IMR-90 (cell line): ENCODE results near the gene AKT3.

Experiments used
- BHLHE40 ChIP-seq: fragments of 150-350 bp; IDR thresholded peaks from 2 replicates; pipeline ENCODE4 v1.6.1; 2016; ENCODE audit warnings: mild to moderate bottlenecking, low read depth, low read length
- CEBPB ChIP-seq: IDR thresholded peaks from 2 replicates; pipeline ENCODE4 v1.6.1; 2012; ENCODE audit warnings: low read depth, low read length, improper control_type of control experiment
- CTCF ChIP-seq: conservative IDR thresholded peaks from 2 replicates; pipeline ENCODE4 v1.5.1; 2012; ENCODE audit warnings: mild to moderate bottlenecking, low read depth, low read length, improper control_type of control experiment
- ELK1 ChIP-seq: fragments of 150-350 bp; IDR thresholded peaks from 2 replicates; pipeline ENCODE4 v1.6.1; 2016; ENCODE audit warnings: low read depth, mild to moderate bottlenecking, low read length, moderate library complexity, borderline replicate concordance
- MAFK ChIP-seq: IDR thresholded peaks from 2 replicates; pipeline ENCODE4 v1.6.1; 2012; ENCODE audit warnings: low read depth, low read length, improper control_type of control experiment
- MAZ ChIP-seq: IDR thresholded peaks from 2 replicates; pipeline ENCODE4 v1.6.1; 2012; ENCODE audit warnings: low read depth, mild to moderate bottlenecking, low read length, improper control_type of control experiment, moderate library complexity, borderline replicate concordance
- MXI1 ChIP-seq: IDR thresholded peaks from 2 replicates; pipeline ENCODE4 v1.6.1; 2012; ENCODE audit warnings: low read depth, mild to moderate bottlenecking, low read length, moderate library complexity, borderline replicate concordance
- POLR2A ChIP-seq: IDR thresholded peaks from 2 replicates; pipeline ENCODE4 v1.6.1; 2012; ENCODE audit warnings: mild to moderate bottlenecking, low read depth, low read length
- RCOR1 ChIP-seq: IDR thresholded peaks from 2 replicates; pipeline ENCODE4 v1.6.1; 2012; ENCODE audit warnings: mild to moderate bottlenecking, low read length, improper control_type of control experiment; ENCODE audit not compliant: insufficient replicate concordance
- RFX5 ChIP-seq: IDR thresholded peaks from 2 replicates; pipeline ENCODE4 v1.8.0; 2012; ENCODE audit warnings: low read depth, mild to moderate bottlenecking, low read length, moderate library complexity
- SMC3 ChIP-seq: fragments of 150-350 bp; IDR thresholded peaks from 2 replicates; pipeline ENCODE4 v1.6.1; 2016; ENCODE audit warnings: low read depth, mild to moderate bottlenecking, antibody characterized with exemption, low read length, moderate library complexity
- USF2 ChIP-seq: fragments of 150-350 bp; IDR thresholded peaks from 2 replicates; pipeline ENCODE4 v1.6.1; 2017; ENCODE audit warnings: mild to moderate bottlenecking, antibody characterized with exemption, low read length, low read depth

GRCh38 chr1:243559575-243560162, 290.4 kb downstream of the AKT3 start:
- TF ChIP-seq CTCF: no peak
- TF ChIP-seq POLR2A: no peak
- TF ChIP-seq RCOR1: no peak
- no peak for TF ChIP-seq SMC3
- no peak for TF ChIP-seq BHLHE40
- TF ChIP-seq MAZ: no peak
- no peak for TF ChIP-seq RFX5
- TF ChIP-seq ELK1: no peak
- no peak for TF ChIP-seq CEBPB
- TF ChIP-seq USF2: no peak
- TF ChIP-seq MAFK: no peak
- TF ChIP-seq MXI1: no peak
